OCI-LY7 (cell line): ENCODE measurements around the gene GGT5.

Experiments used
- EZH2phosphoT487 ChIP-seq: fragments of 200-600 bp; sonication (generic); IDR thresholded peaks from 2 replicates; pipeline ENCODE4 v1.6.1; 2018; ENCODE audit warnings: low read depth, borderline replicate concordance, mild to moderate bottlenecking, mixed run types, antibody characterized with exemption, low read length, moderate library complexity, mixed read lengths
- TF ChIP-seq, protein P1 (sequence below): fragments of 200-600 bp; sonication (generic); conservative IDR thresholded peaks from 2 replicates; pipeline ENCODE4 v1.5.1; 2014; ENCODE audit warnings: mild to moderate bottlenecking, antibody characterized with exemption, low read length, moderate library complexity, mixed read lengths

GRCh38 chr22:24247011-24247507 is 2.2 kb upstream of the GGT5 start:
- TF ChIP-seq, protein P1, sequence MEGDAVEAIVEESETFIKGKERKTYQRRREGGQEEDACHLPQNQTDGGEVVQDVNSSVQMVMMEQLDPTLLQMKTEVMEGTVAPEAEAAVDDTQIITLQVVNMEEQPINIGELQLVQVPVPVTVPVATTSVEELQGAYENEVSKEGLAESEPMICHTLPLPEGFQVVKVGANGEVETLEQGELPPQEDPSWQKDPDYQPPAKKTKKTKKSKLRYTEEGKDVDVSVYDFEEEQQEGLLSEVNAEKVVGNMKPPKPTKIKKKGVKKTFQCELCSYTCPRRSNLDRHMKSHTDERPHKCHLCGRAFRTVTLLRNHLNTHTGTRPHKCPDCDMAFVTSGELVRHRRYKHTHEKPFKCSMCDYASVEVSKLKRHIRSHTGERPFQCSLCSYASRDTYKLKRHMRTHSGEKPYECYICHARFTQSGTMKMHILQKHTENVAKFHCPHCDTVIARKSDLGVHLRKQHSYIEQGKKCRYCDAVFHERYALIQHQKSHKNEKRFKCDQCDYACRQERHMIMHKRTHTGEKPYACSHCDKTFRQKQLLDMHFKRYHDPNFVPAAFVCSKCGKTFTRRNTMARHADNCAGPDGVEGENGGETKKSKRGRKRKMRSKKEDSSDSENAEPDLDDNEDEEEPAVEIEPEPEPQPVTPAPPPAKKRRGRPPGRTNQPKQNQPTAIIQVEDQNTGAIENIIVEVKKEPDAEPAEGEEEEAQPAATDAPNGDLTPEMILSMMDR: no peak
- TF ChIP-seq EZH2phosphoT487: no peak
